Stomach (tissue), 9 donors: ENCODE results near the gene FAM83D. TPM values are rescaled to one million over a fixed set of nuclear protein-coding genes. Genes with fewer than 3 reads are reported as not detected.

Source experiments
- DNase-seq, 2 donors: peaks; one replicate each; pipeline versions ENCODE4 v3.0.0 to v3.0.0-alpha.2; 2013 to 2019
- H3K27ac ChIP-seq, 5 donors: fragments of 200-600 bp in 4 of 5; sonication (generic) in 4 of 5; one replicate each; pipeline ENCODE4 v1.5.1; 2013 to 2019; ENCODE audit warnings: mild to moderate bottlenecking in 1 of 5, moderate library complexity in 1 of 5
- H3K27me3 ChIP-seq, 3 donors: fragments of 200-600 bp; sonication (generic); one replicate each; pipeline ENCODE4 v1.5.1; 2017 to 2019; ENCODE audit warnings: mixed run types in 1 of 3
- H3K36me3 ChIP-seq, 4 donors: fragments of 200-600 bp; sonication (generic); 1 replicate in 3 of 4; 2 replicates in 1 of 4; pipeline ENCODE4 v1.5.1; 2016 to 2019
- H3K4me1 ChIP-seq, 4 donors: fragments of 200-600 bp; sonication (generic); one replicate each; pipeline ENCODE4 v1.5.1; 2016 to 2019
- H3K4me3 ChIP-seq, 4 donors: fragments of 200-600 bp; sonication (generic) in 3 of 4; one replicate each; pipeline ENCODE4 v1.5.1; 2016 to 2019; ENCODE audit warnings: mild to moderate bottlenecking in 1 of 4
- H3K9me3 ChIP-seq, 4 donors: fragments of 200-600 bp; sonication (generic); one replicate each; pipeline ENCODE4 v1.5.1; 2016 to 2019
- EP300 ChIP-seq: sonication (generic); formaldehyde crosslinking; IDR thresholded peaks from one replicate; pipeline ENCODE4 v1.6.1; 2017; ENCODE audit warnings: antibody characterized with exemption
- POLR2A ChIP-seq, 4 donors: fragments of 450-650 bp; IDR thresholded peaks; one replicate each; pipeline ENCODE4 v1.6.1; 2016; ENCODE audit warnings: antibody characterized with exemption in 4 of 4, control low read depth in 2 of 4, mild to moderate bottlenecking in 1 of 4, moderate library complexity in 1 of 4
- POLR2AphosphoS5 ChIP-seq, 3 donors: sonication (generic); formaldehyde crosslinking; IDR thresholded peaks; one replicate each; pipeline ENCODE4 v1.6.1; 2016; ENCODE audit warnings: antibody characterized with exemption in 3 of 3
- WGBS, 5 donors: extraction: QIAGEN DNeasy Blood & Tissue Kit in 3 of 5; methylation state at CpG; one replicate each; pipeline versions ENCODE4 v1.1.5 to v1.1.7; 2013 to 2018; 5-methylcytosine and 5-hydroxymethylcytosine counted together
- intact Hi-C: fragments of 100-400 bp; cut with DNase I; formaldehyde crosslinking; loops from one replicate; pipeline ENCODE4 v1.15.1; 2023; ENCODE audit warnings: low total_unique reads
- polyA plus RNA-seq, 3 donors: library from polyadenylated mRNA; stranded (reverse); fragments of 200-250 nt; gene quantifications; one replicate each; pipeline ENCODE4 v1.2.3, GENCODE V29; 2013
- total RNA-seq, 5 donors: library from RNA; depleted of rRNA; stranded (reverse); fragments of >200 nt; gene quantifications; one replicate each; pipeline versions ENCODE4 v1.1.0 to v1.2.3, GENCODE V29; 2014 to 2016
- TF ChIP-seq, protein P1 (sequence below), 7 experiments: fragments of 450-650 bp in 4 of 7; fragments of 200-600 bp in 3 of 7; sonication (generic) in 3 of 7; IDR thresholded peaks; one replicate each; pipeline ENCODE4 v1.5.1; 2016 to 2019; ENCODE audit warnings: antibody characterized with exemption in 7 of 7, control low read depth in 2 of 7, mild to moderate bottlenecking in 1 of 7
- donor health status: healthy with polysubstance abuse.
- donor health status: Bipolar disorder and iron deficiency.
- donor health status: healthy.

Gene FAM83D
- total and polyA plus RNA-seq, 8 donors: 2.0 to 289 (median 27.8) TPM

DNA sequence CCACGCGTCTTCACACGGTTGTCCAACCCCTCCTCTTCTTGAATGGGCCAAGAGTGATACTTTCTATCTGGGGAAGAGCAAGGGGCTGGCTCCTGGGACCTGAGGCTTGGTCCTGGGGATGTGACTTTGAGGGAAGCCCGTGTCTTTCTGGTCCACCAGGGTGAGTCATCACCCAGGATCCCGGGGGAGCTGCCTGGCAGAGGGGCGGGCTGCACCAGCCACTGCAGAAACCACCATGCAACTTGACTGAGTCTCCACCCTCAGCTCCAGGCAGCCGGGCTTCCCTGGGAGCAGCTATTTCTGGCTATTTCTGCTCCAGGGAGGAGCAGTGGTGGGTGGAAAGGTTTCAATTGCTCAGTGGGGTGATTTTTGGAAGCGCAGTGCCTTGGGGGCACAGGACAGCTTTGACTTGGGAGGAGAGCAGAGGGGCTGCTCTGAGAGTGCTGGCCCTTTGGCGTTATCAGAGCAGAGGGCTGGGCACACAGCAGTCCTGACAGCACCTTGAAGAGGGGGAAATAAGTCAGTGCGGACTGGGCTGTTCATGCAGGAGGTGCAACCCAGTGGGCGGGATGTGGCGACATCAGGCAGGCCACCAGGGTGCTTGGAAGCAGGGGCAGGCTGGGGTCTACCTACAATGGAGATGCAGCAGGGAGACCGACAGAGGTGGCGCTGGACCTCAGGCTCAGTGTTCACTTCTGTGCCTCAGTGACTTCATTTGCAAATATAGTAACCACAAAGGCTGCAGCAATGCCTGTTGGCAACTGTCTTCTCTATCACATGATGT is 45.1 kb upstream of the FAM83D start:
- 64 to 71% (median 66%) methylated on average over 13 to 14 of the region's 14 CpGs for WGBS, 5 donors
- no peak overlapping the region for H3K4me3 ChIP-seq
- no peak for TF ChIP-seq EP300
- no peak for TF ChIP-seq POLR2AphosphoS5 (IDR thresholded peaks at IDR 0.05)
- no peak for TF ChIP-seq POLR2A (IDR thresholded peaks at IDR 0.05)
- TF ChIP-seq, protein P1, sequence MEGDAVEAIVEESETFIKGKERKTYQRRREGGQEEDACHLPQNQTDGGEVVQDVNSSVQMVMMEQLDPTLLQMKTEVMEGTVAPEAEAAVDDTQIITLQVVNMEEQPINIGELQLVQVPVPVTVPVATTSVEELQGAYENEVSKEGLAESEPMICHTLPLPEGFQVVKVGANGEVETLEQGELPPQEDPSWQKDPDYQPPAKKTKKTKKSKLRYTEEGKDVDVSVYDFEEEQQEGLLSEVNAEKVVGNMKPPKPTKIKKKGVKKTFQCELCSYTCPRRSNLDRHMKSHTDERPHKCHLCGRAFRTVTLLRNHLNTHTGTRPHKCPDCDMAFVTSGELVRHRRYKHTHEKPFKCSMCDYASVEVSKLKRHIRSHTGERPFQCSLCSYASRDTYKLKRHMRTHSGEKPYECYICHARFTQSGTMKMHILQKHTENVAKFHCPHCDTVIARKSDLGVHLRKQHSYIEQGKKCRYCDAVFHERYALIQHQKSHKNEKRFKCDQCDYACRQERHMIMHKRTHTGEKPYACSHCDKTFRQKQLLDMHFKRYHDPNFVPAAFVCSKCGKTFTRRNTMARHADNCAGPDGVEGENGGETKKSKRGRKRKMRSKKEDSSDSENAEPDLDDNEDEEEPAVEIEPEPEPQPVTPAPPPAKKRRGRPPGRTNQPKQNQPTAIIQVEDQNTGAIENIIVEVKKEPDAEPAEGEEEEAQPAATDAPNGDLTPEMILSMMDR (IDR thresholded peaks at IDR 0.05): no peak
- no peaks in the 10 kb centered on the region for H3K36me3 ChIP-seq
- intact Hi-C loops: no loop called here
- H3K27ac ChIP-seq: no peak overlapping the region
- no peaks in the 10 kb centered on the region for H3K9me3 ChIP-seq
- peaks cover 0 to 62% (median 4%) of the 10 kb centered on the region in 3 donors for H3K27me3 ChIP-seq
- peaks cover 0 to 10% (median 3%) of the 10 kb centered on the region in 4 donors for H3K4me1 ChIP-seq
- no peak for DNase-seq

DNA sequence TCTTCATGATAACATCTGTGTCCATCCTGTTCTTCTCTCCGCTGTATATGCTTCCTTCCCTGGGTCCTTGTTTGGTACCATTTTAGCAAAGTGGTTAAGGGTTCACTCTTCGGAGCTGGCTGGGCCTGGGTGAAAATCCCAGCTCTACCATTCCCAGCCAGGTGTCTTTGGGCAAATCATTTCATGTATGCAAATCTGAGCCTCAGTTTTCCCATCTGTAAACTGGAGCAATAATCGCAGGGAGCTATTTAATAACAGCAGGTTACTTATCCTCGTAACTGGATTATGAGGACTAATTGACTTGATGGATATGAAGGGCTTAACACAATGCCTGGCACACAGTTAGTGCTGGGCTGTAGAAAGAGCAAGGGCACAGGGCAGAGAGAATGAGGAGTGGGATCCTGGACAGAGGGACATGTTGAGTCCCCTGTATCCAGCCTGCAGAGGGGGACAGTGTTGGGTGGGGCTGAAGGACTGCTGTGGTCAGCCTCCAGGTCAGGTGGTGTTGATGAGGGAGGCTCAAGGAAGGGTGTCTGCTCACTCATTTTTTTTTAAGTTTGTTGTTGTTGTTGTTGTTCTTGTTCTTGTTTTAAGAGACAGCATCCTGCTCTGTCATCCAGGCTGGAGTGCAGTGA is 44.3 kb upstream of the FAM83D start:
- intact Hi-C loops: no loop called here
- Histone ChIP-seq H3K4me3 (no peak overlapping the region), H3K27ac (no peak overlapping the region), H3K36me3 (no peaks in the 10 kb centered on the region), H3K9me3 (no peaks in the 10 kb centered on the region), H3K4me1 (peaks cover 0 to 10% (median 0%) of the 10 kb centered on the region in 4 donors), H3K27me3 (peaks cover 0 to 62% (median 4%) of the 10 kb centered on the region in 3 donors)
- no peak for DNase-seq
- TF ChIP-seq EP300 (no peak), POLR2A (IDR thresholded peaks at IDR 0.05) (no peak), POLR2AphosphoS5 (IDR thresholded peaks at IDR 0.05) (no peak)
- TF ChIP-seq, protein P1 (IDR thresholded peaks at IDR 0.05): no peak
- 86 to 100% (median 93%) methylated on average over 4 of the region's 4 CpGs for WGBS, 5 donors

DNA sequence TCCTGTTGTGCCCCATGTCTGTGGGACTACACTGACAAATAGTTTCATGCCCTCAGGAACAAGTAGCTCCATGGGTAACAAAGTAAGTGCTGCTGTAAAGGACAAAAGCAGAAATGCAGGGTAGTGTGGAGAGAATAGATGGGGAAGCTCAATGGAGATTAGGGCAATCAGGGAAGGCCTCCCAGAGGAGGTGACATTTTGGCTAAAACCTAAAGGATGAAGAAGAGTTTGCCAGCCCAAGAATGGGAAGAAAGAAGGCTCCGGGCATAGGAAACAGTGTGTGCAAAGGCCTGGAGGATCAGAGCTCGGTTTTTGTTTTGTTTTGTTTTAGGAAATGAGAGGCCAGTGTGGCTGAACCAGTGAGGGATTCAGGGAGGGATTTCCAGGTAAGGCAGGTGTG is 43.6 kb upstream of the FAM83D start:
- TF ChIP-seq POLR2A (IDR thresholded peaks at IDR 0.05): no peak
- TF ChIP-seq, protein P1 (IDR thresholded peaks at IDR 0.05): no peak
- no peak for TF ChIP-seq EP300
- no peak for TF ChIP-seq POLR2AphosphoS5 (IDR thresholded peaks at IDR 0.05)
- no peak for DNase-seq
- Histone ChIP-seq H3K27me3 (peaks cover 0 to 55% (median 4%) of the 10 kb centered on the region in 3 donors), H3K4me3 (no peak overlapping the region), H3K27ac (no peak overlapping the region), H3K9me3 (no peaks in the 10 kb centered on the region), H3K36me3 (no peaks in the 10 kb centered on the region), H3K4me1 (peaks cover 0 to 6% (median 0%) of the 10 kb centered on the region in 4 donors)
- 67 to 91% (median 72%) methylated on average over 2 of the region's 2 CpGs for WGBS, 5 donors
- intact Hi-C loops: no loop called here

DNA sequence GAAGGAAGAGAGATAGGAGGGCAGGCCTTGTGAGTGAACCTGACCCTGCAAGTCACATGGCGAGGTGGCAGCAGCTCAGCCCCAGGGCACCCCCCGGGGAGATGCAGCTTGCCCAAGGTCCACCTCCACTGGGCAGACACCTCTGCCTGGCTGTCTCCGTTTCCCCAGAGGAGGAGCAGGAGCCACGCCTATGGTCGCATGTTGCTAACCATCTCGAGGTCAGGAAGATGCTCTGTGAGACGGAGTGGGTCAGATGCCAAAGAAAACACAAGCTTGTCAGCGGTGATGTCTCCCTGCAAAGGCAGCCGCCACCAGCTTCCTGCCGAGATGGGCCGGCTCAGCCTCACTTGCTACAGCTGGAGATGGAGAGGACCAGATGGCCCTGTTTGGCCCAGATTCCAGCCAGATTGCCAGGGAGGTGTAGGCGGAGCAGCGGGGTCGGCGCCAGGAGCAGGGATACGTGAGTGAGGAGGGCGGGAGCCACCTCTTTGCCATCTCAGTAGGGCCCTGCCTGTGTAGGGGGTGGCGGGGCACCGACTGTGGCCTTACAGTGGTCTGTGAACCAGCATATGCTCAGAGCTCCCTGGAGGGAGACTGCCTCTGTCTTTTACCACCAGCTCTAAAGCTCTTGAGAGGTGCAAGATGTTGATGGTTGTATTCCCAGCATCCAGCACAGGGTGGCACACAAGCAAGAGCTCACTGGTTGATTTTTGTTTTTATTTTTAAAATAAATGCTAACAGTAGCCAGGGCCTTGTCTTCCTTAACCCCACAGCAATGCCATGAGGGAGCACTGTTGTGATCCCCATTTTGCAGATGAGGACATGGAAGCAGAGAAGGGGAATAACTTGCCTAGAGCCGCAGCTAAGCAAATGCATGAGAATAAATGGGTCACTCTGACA is 42.9 kb upstream of the FAM83D start:
- TF ChIP-seq POLR2AphosphoS5 (IDR thresholded peaks at IDR 0.05) (no peak), EP300 (no peak), POLR2A (IDR thresholded peaks at IDR 0.05) (no peak)
- TF ChIP-seq, protein P1 (IDR thresholded peaks at IDR 0.05): no peak
- intact Hi-C loops: no loop called here
- Histone ChIP-seq H3K27ac (no peak overlapping the region), H3K4me1 (peaks cover 0 to 6% (median 0%) of the 10 kb centered on the region in 4 donors), H3K9me3 (no peaks in the 10 kb centered on the region), H3K4me3 (no peak overlapping the region), H3K36me3 (no peaks in the 10 kb centered on the region), H3K27me3 (peaks cover 0 to 59% (median 4%) of the 10 kb centered on the region in 3 donors)
- 36 to 55% (median 52%) methylated on average over 17 to 20 of the region's 20 CpGs for WGBS, 5 donors
- peak in 1 of 2 donors; percentile 62 for DNase-seq
